Measurements from ENCODE around the gene LTBP4. TPM values are rescaled to one million over a fixed set of nuclear protein-coding genes. Genes with fewer than 3 reads are reported as not detected.

Gene LTBP4
- total and polyA plus RNA-seq, 2 of the 13 experiments (the other 11 are each of a cell fraction or from before 2014, with no cell fraction given) = 0.86 to 2.3 TPM

- TF ChIP-seq FOXP4 (CRISPR knock-in tag; IDR thresholded peaks at IDR 0.05) (no peak), ZBTB25 (CRISPR knock-in tag; IDR thresholded peaks at IDR 0.05) (0 out of 2 replicates have a peak, but pooled peaks have one; percentile 40), HNF4A (CRISPR knock-in tag; IDR thresholded peaks at IDR 0.05) (peak; percentile 23; the same call in 1 of the 2 replicates), ZFP36 (IDR thresholded peaks at IDR 0.05; ENCODE audit: borderline replicate concordance, low read depth, low read length, partially characterized antibody) (no peak), CENPT (CRISPR knock-in tag; IDR thresholded peaks at IDR 0.05; ENCODE audit: low read depth) (0 out of 2 replicates have a peak, but pooled peaks have one; percentile 65), U2AF2 (IDR thresholded peaks at IDR 0.05; ENCODE audit: low read depth, low read length) (no peak), ZMAT3 (CRISPR knock-in tag; conservative IDR thresholded peaks at IDR 0.05) (no peak; the same call in 1 of the 2 replicates), HNF1B (CRISPR knock-in tag; IDR thresholded peaks at IDR 0.05) (no peak; the same call in 1 of the 2 replicates), ZBTB4 (CRISPR knock-in tag; IDR thresholded peaks at IDR 0.05; ENCODE audit: borderline replicate concordance) (no peak), ZNF251 (CRISPR knock-in tag; IDR thresholded peaks at IDR 0.05) (no peak), ZC3H4 (CRISPR knock-in tag; IDR thresholded peaks at IDR 0.05; ENCODE audit: borderline replicate concordance) (no peak), ZNF577 (CRISPR knock-in tag; IDR thresholded peaks at IDR 0.05; ENCODE audit: borderline replicate concordance, low read depth) (no peak), ZNF18 (CRISPR knock-in tag; IDR thresholded peaks at IDR 0.05; ENCODE audit: insufficient replicate concordance) (no peak), THAP7 (CRISPR knock-in tag; IDR thresholded peaks at IDR 0.05) (no peak), ZNF253 (CRISPR knock-in tag; IDR thresholded peaks at IDR 0.05; ENCODE audit: borderline replicate concordance) (no peak; the same call in 1 of the 2 replicates), GLI4 (CRISPR knock-in tag; IDR thresholded peaks at IDR 0.05; ENCODE audit: borderline replicate concordance) (no peak), ATM (IDR thresholded peaks at IDR 0.05; ENCODE audit: borderline replicate concordance) (no peak)
These were observed 61.9 kb downstream of the LTBP4 start (continued) for GRCh38 chr19:40662925-40663694.

All from HepG2 (cell line).